Measurements from ENCODE around the gene PXMP2.

The PXMP2 gene

DNA sequence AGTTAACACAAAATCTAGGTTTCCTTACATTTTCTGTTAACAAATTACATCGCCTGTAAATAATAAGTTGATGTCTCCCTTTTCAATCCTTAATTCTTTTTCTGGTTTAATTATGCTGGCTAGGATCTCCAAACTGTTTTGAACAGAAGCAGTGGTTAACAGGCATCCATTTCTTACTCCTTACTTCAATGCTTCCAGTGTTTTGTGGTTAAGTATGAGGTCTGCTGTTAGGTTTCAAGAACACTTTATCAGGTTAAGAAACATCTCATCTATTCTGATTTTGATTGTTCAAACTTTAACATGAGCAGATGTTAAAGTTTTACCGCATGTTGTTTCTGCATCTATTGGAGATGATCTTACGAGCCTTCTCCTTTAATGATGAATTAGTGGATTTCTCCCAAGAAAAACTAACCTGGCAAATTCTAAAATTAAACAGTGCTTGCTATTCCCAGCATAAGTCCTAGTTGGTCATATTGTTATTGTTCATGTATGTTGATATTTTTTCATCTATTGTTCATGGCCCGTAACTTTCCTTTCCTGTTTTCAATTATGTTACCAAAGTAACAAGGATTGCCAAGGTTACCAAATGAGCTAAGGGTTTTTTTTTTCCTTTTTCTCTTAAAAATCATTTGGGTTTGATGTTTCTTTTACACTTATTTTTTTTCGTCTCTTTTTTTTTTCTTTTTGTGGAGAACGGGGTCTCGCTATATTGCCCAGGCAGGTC is 33.7 kb upstream of the PXMP2 start:
- no peak for TF ChIP-seq EZH2phosphoT487 (IDR thresholded peaks at IDR 0.05; ENCODE audit: borderline replicate concordance)
- TF ChIP-seq, protein P1, sequence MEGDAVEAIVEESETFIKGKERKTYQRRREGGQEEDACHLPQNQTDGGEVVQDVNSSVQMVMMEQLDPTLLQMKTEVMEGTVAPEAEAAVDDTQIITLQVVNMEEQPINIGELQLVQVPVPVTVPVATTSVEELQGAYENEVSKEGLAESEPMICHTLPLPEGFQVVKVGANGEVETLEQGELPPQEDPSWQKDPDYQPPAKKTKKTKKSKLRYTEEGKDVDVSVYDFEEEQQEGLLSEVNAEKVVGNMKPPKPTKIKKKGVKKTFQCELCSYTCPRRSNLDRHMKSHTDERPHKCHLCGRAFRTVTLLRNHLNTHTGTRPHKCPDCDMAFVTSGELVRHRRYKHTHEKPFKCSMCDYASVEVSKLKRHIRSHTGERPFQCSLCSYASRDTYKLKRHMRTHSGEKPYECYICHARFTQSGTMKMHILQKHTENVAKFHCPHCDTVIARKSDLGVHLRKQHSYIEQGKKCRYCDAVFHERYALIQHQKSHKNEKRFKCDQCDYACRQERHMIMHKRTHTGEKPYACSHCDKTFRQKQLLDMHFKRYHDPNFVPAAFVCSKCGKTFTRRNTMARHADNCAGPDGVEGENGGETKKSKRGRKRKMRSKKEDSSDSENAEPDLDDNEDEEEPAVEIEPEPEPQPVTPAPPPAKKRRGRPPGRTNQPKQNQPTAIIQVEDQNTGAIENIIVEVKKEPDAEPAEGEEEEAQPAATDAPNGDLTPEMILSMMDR (conservative IDR thresholded peaks at IDR 0.05; ENCODE audit: low read length), result no peak
- H3F3A ChIP-seq (ENCODE audit: low read depth), result no peaks in the 10 kb centered on the region

DNA sequence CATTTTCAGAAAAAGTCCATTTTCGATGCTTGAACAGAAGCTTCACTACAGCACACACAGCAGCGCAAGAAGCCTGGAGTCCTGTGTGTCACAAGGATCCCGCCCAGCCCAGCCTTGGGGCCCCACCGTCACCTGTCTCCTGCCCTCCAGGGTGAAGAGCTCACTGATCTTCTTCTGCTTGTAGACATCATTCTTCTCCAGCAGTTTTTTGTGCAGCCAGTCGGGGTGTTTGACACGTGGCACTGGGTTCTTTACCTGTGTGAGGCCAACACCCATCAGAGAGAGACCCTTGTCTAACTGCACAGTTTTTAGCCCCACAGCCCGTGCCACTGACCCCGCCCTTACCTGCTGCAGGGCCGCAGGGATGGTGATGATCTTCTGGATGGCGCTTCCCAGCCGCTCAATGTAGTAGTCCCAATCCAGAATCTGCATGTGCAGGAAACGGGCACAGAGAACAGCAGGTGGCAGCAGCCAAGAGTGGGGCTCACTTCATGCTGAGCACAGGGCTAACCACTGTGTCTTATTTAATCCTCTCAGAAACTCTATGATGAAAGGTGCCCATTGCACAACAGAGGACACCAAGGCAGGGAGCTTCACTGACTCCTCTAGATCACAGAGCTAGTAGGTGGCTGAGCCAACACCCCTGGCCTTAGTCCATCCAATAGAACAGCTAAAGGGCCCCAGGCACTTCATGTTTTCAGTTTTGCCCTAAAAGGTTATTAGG is 30.2 kb upstream of the PXMP2 start:
- no peak for TF ChIP-seq EZH2phosphoT487 (IDR thresholded peaks at IDR 0.05; ENCODE audit: borderline replicate concordance)
- TF ChIP-seq, protein P1 (conservative IDR thresholded peaks at IDR 0.05; ENCODE audit: low read length), result peak; percentile 28; the same call in 1 of the 2 replicates
- no peaks in the 10 kb centered on the region for H3K9me3 ChIP-seq (ENCODE audit: insufficient read depth, low read depth, low read length)
- H3K4me1 ChIP-seq (ENCODE audit: insufficient read depth, low read length, poor library complexity, severe bottlenecking), result peaks cover 24% of the 10 kb centered on the region
- peaks cover 94% of the 10 kb centered on the region; the same call in 1 of the 2 replicates for H3K36me3 ChIP-seq (ENCODE audit: insufficient read depth, low read length)
- no peaks in the 10 kb centered on the region for H3K79me2 ChIP-seq (ENCODE audit: insufficient read depth, low read length)
- no peak overlapping the region for H3K4me3 ChIP-seq (ENCODE audit: low read length, poor library complexity, severe bottlenecking)
- H4K20me1 ChIP-seq (ENCODE audit: insufficient read depth, low read length, poor library complexity, severe bottlenecking), result no peaks in the 10 kb centered on the region
- H3F3A ChIP-seq (ENCODE audit: low read depth), result no peaks in the 10 kb centered on the region
- no peak overlapping the region for H3K4me2 ChIP-seq (ENCODE audit: low read depth, low read length, poor library complexity, severe bottlenecking)
- no peaks in the 10 kb centered on the region for H3K9me2 ChIP-seq (replicated peaks; ENCODE audit: low read depth, low read length)
- H3K27me3 ChIP-seq (ENCODE audit: insufficient read depth, low read length, poor library complexity, severe bottlenecking), result no peaks in the 10 kb centered on the region
- no peak overlapping the region for H2AFZ ChIP-seq (ENCODE audit: low read length)
- no peak overlapping the region for H3K9ac ChIP-seq (ENCODE audit: low read depth, low read length, poor library complexity, severe bottlenecking)

More for the DNA sequence above, 33.7 kb upstream of the PXMP2 start:
- Histone ChIP-seq H3K36me3 (ENCODE audit: insufficient read depth, low read length) (peaks cover 90% of the 10 kb centered on the region), H3K9me3 (ENCODE audit: insufficient read depth, low read depth, low read length) (no peaks in the 10 kb centered on the region), H3K4me1 (ENCODE audit: insufficient read depth, low read length, poor library complexity, severe bottlenecking) (no peaks in the 10 kb centered on the region), H3K4me3 (ENCODE audit: low read length, poor library complexity, severe bottlenecking) (no peak overlapping the region), H4K20me1 (ENCODE audit: insufficient read depth, low read length, poor library complexity, severe bottlenecking) (no peaks in the 10 kb centered on the region), H3K4me2 (ENCODE audit: low read depth, low read length, poor library complexity, severe bottlenecking) (no peak overlapping the region), H3K27me3 (ENCODE audit: insufficient read depth, low read length, poor library complexity, severe bottlenecking) (no peaks in the 10 kb centered on the region), H3K79me2 (ENCODE audit: insufficient read depth, low read length) (no peaks in the 10 kb centered on the region), H2AFZ (ENCODE audit: low read length) (no peak overlapping the region), H3K9ac (ENCODE audit: low read depth, low read length, poor library complexity, severe bottlenecking) (no peak overlapping the region), H3K9me2 (replicated peaks; ENCODE audit: low read depth, low read length) (no peaks in the 10 kb centered on the region)

DNA sequence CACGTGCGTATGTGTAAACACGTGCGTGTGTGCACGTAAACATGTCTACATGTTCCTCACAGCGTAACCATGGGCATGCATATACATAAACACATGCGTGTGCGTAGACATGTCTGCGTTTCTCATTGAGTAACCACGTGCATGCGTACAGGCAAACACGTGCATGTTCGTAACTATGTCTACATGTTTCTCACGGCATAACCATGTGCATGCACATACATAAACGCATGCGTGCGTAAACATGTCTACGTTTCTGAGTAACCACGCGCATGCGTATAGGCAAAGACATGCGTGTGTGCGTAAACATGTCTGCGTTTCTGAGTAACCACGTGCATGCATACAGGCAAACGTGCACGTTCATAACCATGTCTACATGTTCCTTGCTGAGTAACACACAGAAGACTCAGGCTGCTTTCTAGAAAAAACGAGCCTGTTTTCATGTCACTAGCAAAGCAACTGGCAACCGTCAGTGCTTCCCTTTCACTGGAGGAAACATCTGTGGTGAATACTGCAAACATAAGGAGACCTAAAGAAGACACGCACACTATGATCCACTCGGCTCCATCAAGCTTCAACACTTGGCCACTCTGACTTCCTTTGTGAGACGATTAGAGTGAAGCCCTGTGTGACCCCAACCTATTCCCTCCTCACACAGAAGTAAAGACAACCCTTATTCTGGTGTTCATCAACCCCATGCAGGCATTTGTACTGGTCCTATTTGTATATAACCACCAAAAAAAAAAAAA is 29.1 kb upstream of the PXMP2 start:
- H3K4me3 ChIP-seq (ENCODE audit: low read length, poor library complexity, severe bottlenecking), result no peak overlapping the region
- H3K79me2 ChIP-seq (ENCODE audit: insufficient read depth, low read length), result peaks cover 8% of the 10 kb centered on the region; the same call in 1 of the 2 replicates
- peaks cover 35% of the 10 kb centered on the region for H3K4me1 ChIP-seq (ENCODE audit: insufficient read depth, low read length, poor library complexity, severe bottlenecking)
- H3K27me3 ChIP-seq (ENCODE audit: insufficient read depth, low read length, poor library complexity, severe bottlenecking), result no peaks in the 10 kb centered on the region
- no peak overlapping the region for H3K9ac ChIP-seq (ENCODE audit: low read depth, low read length, poor library complexity, severe bottlenecking)
- H3K4me2 ChIP-seq (ENCODE audit: low read depth, low read length, poor library complexity, severe bottlenecking), result no peak overlapping the region
- peaks cover 97% of the 10 kb centered on the region; the same call in 1 of the 2 replicates for H3K36me3 ChIP-seq (ENCODE audit: insufficient read depth, low read length)
- TF ChIP-seq, protein P1 (conservative IDR thresholded peaks at IDR 0.05; ENCODE audit: low read length), result no peak
- TF ChIP-seq EZH2phosphoT487 (IDR thresholded peaks at IDR 0.05; ENCODE audit: borderline replicate concordance), result no peak
- H3F3A ChIP-seq (ENCODE audit: low read depth), result no peaks in the 10 kb centered on the region
- no peaks in the 10 kb centered on the region for H4K20me1 ChIP-seq (ENCODE audit: insufficient read depth, low read length, poor library complexity, severe bottlenecking)
- H3K9me3 ChIP-seq (ENCODE audit: insufficient read depth, low read depth, low read length), result no peaks in the 10 kb centered on the region
- H3K9me2 ChIP-seq (replicated peaks; ENCODE audit: low read depth, low read length), result no peaks in the 10 kb centered on the region
- H2AFZ ChIP-seq (ENCODE audit: low read length), result no peak overlapping the region
